22Rv1 (cell line): ENCODE data around the gene COPS8.

Experiments
- H3K27ac ChIP-seq: fragments of 450-650 bp; 2 replicates; pipeline ENCODE4 v1.5.1; 2017
- CTCF ChIP-seq: fragments of 450-650 bp; IDR thresholded peaks from 2 replicates; pipeline ENCODE4 v1.5.1; 2017; ENCODE audit warnings: mild to moderate bottlenecking
- ZFX ChIP-seq: fragments of 450-650 bp; IDR thresholded peaks from 2 replicates; pipeline ENCODE4 v1.6.1; 2017; ENCODE audit warnings: antibody characterized with exemption, borderline replicate concordance

The COPS8 gene

GRCh38 chr2:237101118-237101979, 15.7 kb downstream of the COPS8 start:
- no peak for TF ChIP-seq CTCF
- TF ChIP-seq ZFX, result no peak
- no peak overlapping the region for H3K27ac ChIP-seq

- H3K27ac ChIP-seq, result no peak overlapping the region
- no peak for TF ChIP-seq CTCF
- no peak for TF ChIP-seq ZFX
Observed at GRCh38 chr2:237102428-237102827, 16.7 kb downstream of the COPS8 start.

- TF ChIP-seq CTCF, result no peak
- no peak for TF ChIP-seq ZFX
Observed at GRCh38 chr2:237109421-237109934, 23.8 kb downstream of the COPS8 start.

GRCh38 chr2:237113026-237113795, 27.5 kb downstream of the COPS8 start:
- TF ChIP-seq ZFX (no peak), CTCF (no peak)

More at GRCh38 chr2:237109421-237109934, 23.8 kb downstream of the COPS8 start:
- H3K27ac ChIP-seq, result no peak overlapping the region

GRCh38 chr2:237115870-237116269, 30.2 kb downstream of the COPS8 start:
- no peak overlapping the region for H3K27ac ChIP-seq
- TF ChIP-seq ZFX, result no peak
- TF ChIP-seq CTCF, result no peak

More at GRCh38 chr2:237113026-237113795, 27.5 kb downstream of the COPS8 start:
- H3K27ac ChIP-seq, result no peak overlapping the region

GRCh38 chr2:237116431-237116830, 30.7 kb downstream of the COPS8 start:
- no peak overlapping the region for H3K27ac ChIP-seq
- no peak for TF ChIP-seq ZFX
- TF ChIP-seq CTCF, result no peak
